SU-DHL-6 (cell line): ENCODE results near the gene RASGRP4.

Experiments used
- H2AFZ ChIP-seq: fragments of 200-600 bp; sonication (generic); 2 replicates; pipeline ENCODE4 v1.6.1; 2014; ENCODE audit warnings: low read depth, mild to moderate bottlenecking, moderate library complexity, mixed read lengths, antibody characterized with exemption, low read length; ENCODE audit not compliant: severe bottlenecking
- H3F3A ChIP-seq: fragments of 200-600 bp; shearing (Covaris generic); 2 replicates; pipeline ENCODE4 v1.6.0; 2016; ENCODE audit warnings: antibody characterized with exemption, mild to moderate bottlenecking; ENCODE audit not compliant: insufficient read depth
- H3K27ac ChIP-seq: fragments of 200-600 bp; sonication (generic); 2 replicates; pipeline ENCODE4 v1.5.1; 2016; ENCODE audit warnings: low read depth, mild to moderate bottlenecking, low read length, moderate library complexity, mixed read lengths
- H3K27me3 ChIP-seq: fragments of 200-600 bp; sonication (generic), shearing (Covaris generic); 2 replicates; pipeline ENCODE4 v1.6.0; 2014; ENCODE audit warnings: mild to moderate bottlenecking, low read length
- H3K36me3 ChIP-seq: fragments of 200-600 bp; sonication (generic); 2 replicates; pipeline ENCODE4 v1.6.1; 2014; ENCODE audit warnings: mild to moderate bottlenecking, low read length, mixed read lengths
- H3K4me2 ChIP-seq: fragments of 300-600, 200-600 bp; shearing (Covaris generic), sonication (generic); 2 replicates; pipeline ENCODE4 v1.6.0; 2014; ENCODE audit warnings: low read length, low read depth, mild to moderate bottlenecking; ENCODE audit not compliant: poor library complexity, severe bottlenecking
- H3K4me3 ChIP-seq: fragments of 200-600 bp; sonication (generic); 2 replicates; pipeline ENCODE4 v1.5.1; 2014; ENCODE audit warnings: antibody characterized with exemption, low read length, mild to moderate bottlenecking, mixed read lengths; ENCODE audit not compliant: insufficient read depth, poor library complexity, severe bottlenecking
- H3K79me2 ChIP-seq: fragments of 200-600 bp; sonication (generic); 2 replicates; pipeline ENCODE4 v1.6.1; 2014; ENCODE audit warnings: mild to moderate bottlenecking, low read length, moderate library complexity; ENCODE audit not compliant: insufficient read depth
- H3K9ac ChIP-seq: fragments of 200-600 bp; sonication (generic); 2 replicates; pipeline ENCODE4 v1.7.0; 2014; ENCODE audit warnings: mild to moderate bottlenecking, low read length
- H3K9me2 ChIP-seq: fragments of 200-600 bp; sonication (generic); replicated peaks from 2 replicates; pipeline ENCODE4 v1.6.1; 2014; ENCODE audit warnings: low read length; ENCODE audit not compliant: insufficient read depth
- H3K9me3 ChIP-seq: fragments of 200-600 bp; sonication (generic); 2 replicates; pipeline ENCODE4 v1.6.1; 2014; ENCODE audit warnings: low read length, mixed read lengths; ENCODE audit not compliant: insufficient read depth
- H4K20me1 ChIP-seq: fragments of 200-600 bp; sonication (generic); 2 replicates; pipeline ENCODE4 v1.6.1; 2014; ENCODE audit warnings: low read depth, mild to moderate bottlenecking, antibody characterized with exemption, low read length, moderate library complexity, mixed read lengths
- CTCF ChIP-seq: fragments of 200-600 bp; sonication (generic); IDR thresholded peaks from one replicate; pipeline ENCODE4 v1.5.1; 2017; ENCODE audit warnings: antibody characterized with exemption, mild to moderate bottlenecking, low read length, moderate library complexity; ENCODE audit not compliant: insufficient read depth, poor library complexity, severe bottlenecking
- EZH2phosphoT487 ChIP-seq: fragments of 200-600 bp; sonication (generic), shearing (Covaris generic); conservative IDR thresholded peaks from 2 replicates; pipeline ENCODE4 v1.6.1; 2018; ENCODE audit warnings: mild to moderate bottlenecking, antibody characterized with exemption, low read length, moderate library complexity, mixed read lengths

The RASGRP4 gene

GRCh38 chr19:38448225-38448624 lies 22.2 kb upstream of the RASGRP4 start:
- Histone ChIP-seq H3K9me2 (no peaks in the 10 kb centered on the region), H3K4me2 (no peak overlapping the region), H3K79me2 (no peaks in the 10 kb centered on the region), H3K9me3 (no peaks in the 10 kb centered on the region), H4K20me1 (no peaks in the 10 kb centered on the region), H3F3A (no peaks in the 10 kb centered on the region), H2AFZ (no peak overlapping the region), H3K27ac (no peak overlapping the region), H3K27me3 (no peaks in the 10 kb centered on the region; the same call in 1 of the 2 replicates), H3K9ac (no peak overlapping the region), H3K4me3 (no peak overlapping the region), H3K36me3 (no peaks in the 10 kb centered on the region)
- TF ChIP-seq EZH2phosphoT487, result no peak
- TF ChIP-seq CTCF, result no peak

GRCh38 chr19:38445362-38445761 lies 19.3 kb upstream of the RASGRP4 start:
- Histone ChIP-seq H3K4me3 (no peak overlapping the region), H3K9ac (no peak overlapping the region), H3K27me3 (no peaks in the 10 kb centered on the region; the same call in 1 of the 2 replicates), H3K4me2 (no peak overlapping the region), H3K27ac (no peak overlapping the region), H3K9me3 (no peaks in the 10 kb centered on the region), H2AFZ (no peak overlapping the region), H3K9me2 (no peaks in the 10 kb centered on the region), H3K36me3 (no peaks in the 10 kb centered on the region), H3K79me2 (no peaks in the 10 kb centered on the region), H4K20me1 (no peaks in the 10 kb centered on the region), H3F3A (no peaks in the 10 kb centered on the region)
- TF ChIP-seq EZH2phosphoT487 (no peak), CTCF (no peak)

- Histone ChIP-seq H3K9me3 (no peaks in the 10 kb centered on the region), H2AFZ (no peak overlapping the region), H3K9me2 (no peaks in the 10 kb centered on the region), H3K36me3 (no peaks in the 10 kb centered on the region), H4K20me1 (no peaks in the 10 kb centered on the region), H3K4me3 (no peak overlapping the region), H3K27ac (no peak overlapping the region), H3K4me2 (no peak overlapping the region), H3K9ac (no peak overlapping the region), H3K27me3 (no peaks in the 10 kb centered on the region; the same call in 1 of the 2 replicates), H3F3A (no peaks in the 10 kb centered on the region), H3K79me2 (no peaks in the 10 kb centered on the region)
- no peak for TF ChIP-seq EZH2phosphoT487
- no peak for TF ChIP-seq CTCF
Observed at GRCh38 chr19:38444026-38444425, 18.0 kb upstream of the RASGRP4 start.
